Lower leg skin (tissue), 4 donors: Measurements from ENCODE around the gene MAFG. TPM values are rescaled to one million over a fixed set of nuclear protein-coding genes. Genes with fewer than 3 reads are reported as not detected.

Experiments used
- DNase-seq, 2 donors: peaks; one replicate each; pipeline ENCODE4 v3.0.0-alpha.2; 2019; ENCODE audit warnings: low spot score in 2 of 2
- H3K4me3 ChIP-seq: fragments of 200-600 bp; sonication (generic); 2 replicates; pipeline ENCODE4 v1.5.1; 2017; ENCODE audit warnings: mild to moderate bottlenecking, low read depth; ENCODE audit not compliant: poor library complexity, severe bottlenecking
- CTCF ChIP-seq, 3 donors: fragments of 450-650 bp; IDR thresholded peaks; one replicate each; pipeline ENCODE4 v1.5.1; 2016; ENCODE audit warnings: antibody characterized with exemption in 3 of 3, mild to moderate bottlenecking in 3 of 3, moderate library complexity in 2 of 3
- POLR2A ChIP-seq, 2 donors: fragments of 450-650 bp; IDR thresholded peaks; one replicate each; pipeline ENCODE4 v1.6.1; 2016 to 2017; ENCODE audit warnings: antibody characterized with exemption in 2 of 2, mild to moderate bottlenecking in 1 of 2, moderate library complexity in 1 of 2
- WGBS, 2 donors: methylation state at CpG; one replicate each; pipeline ENCODE4 v1.1.5; 2018; 5-methylcytosine and 5-hydroxymethylcytosine counted together
- intact Hi-C: fragments of 100-400 bp; cut with DNase I; formaldehyde crosslinking; loops from one replicate; pipeline ENCODE4 v1.15.0; 2023; ENCODE audit warnings: low total_unique reads
- total RNA-seq, 4 donors: library from RNA; depleted of rRNA; stranded (reverse); fragments of >200 nt; gene quantifications; one replicate each; pipeline ENCODE4 v1.1.0, GENCODE V29; 2016

MAFG gene
- total RNA-seq, 4 donors from 2014 or later: 17.4 to 23.2 (median 19.7) TPM

- no peak for DNase-seq
- no peak for TF ChIP-seq CTCF (IDR thresholded peaks at IDR 0.05)
- no peak for TF ChIP-seq POLR2A (IDR thresholded peaks at IDR 0.05)
- intact Hi-C loops: no loop called here
- H3K4me3 ChIP-seq: no peak overlapping the region
- 89 to 95% methylated on average over 18 to 28 of the region's 28 CpGs for WGBS, 2 donors
Observed at GRCh38 chr17:81904600-81905423, 22.7 kb downstream of the MAFG start.

- no peak overlapping the region for H3K4me3 ChIP-seq
- 96% methylated on average over 24 of the region's 24 CpGs for WGBS, 2 donors
- intact Hi-C loops: no loop called here
- TF ChIP-seq CTCF (IDR thresholded peaks at IDR 0.05): no peak
- no peak for TF ChIP-seq POLR2A (IDR thresholded peaks at IDR 0.05)
- no peak for DNase-seq
Observed at GRCh38 chr17:81903896-81904599, 23.5 kb downstream of the MAFG start.

- no peak overlapping the region for H3K4me3 ChIP-seq
- intact Hi-C loops: no loop called here
- no peak for DNase-seq
- WGBS, 2 donors: 88 to 100% methylated on average over 6 to 7 of the region's 10 CpGs
- no peak for TF ChIP-seq CTCF (IDR thresholded peaks at IDR 0.05)
- TF ChIP-seq POLR2A (IDR thresholded peaks at IDR 0.05): no peak
Observed at GRCh38 chr17:81903415-81903831, 24.1 kb downstream of the MAFG start.

- DNase-seq: no peak
- intact Hi-C loops: no loop called here
- 41 to 61% methylated on average over 25 to 43 of the region's 47 CpGs for WGBS, 2 donors
- no peak overlapping the region for H3K4me3 ChIP-seq
- TF ChIP-seq POLR2A (IDR thresholded peaks at IDR 0.05): no peak
- no peak for TF ChIP-seq CTCF (IDR thresholded peaks at IDR 0.05)
Observed at GRCh38 chr17:81902653-81903414, 24.7 kb downstream of the MAFG start.

- WGBS, 2 donors: no CpG with 5 or more reads among the region's 79 CpGs
- no peak within 1 kb of the TSS for H3K4me3 ChIP-seq
- no peak for DNase-seq
- intact Hi-C loops: no loop called here
- TF ChIP-seq CTCF (IDR thresholded peaks at IDR 0.05): no peak
- TF ChIP-seq POLR2A (IDR thresholded peaks at IDR 0.05): no peak
Observed at GRCh38 chr17:81902023-81902652, 25.4 kb downstream of the MAFG start, which contains the start of gene NPB. Gene NPB, plus strand, starts transcription at chr17:81902238. Its CDS starts 40 bp downstream, at chr17:81902278.
